SH-SY5Y (cell line): ENCODE results near the gene NPBWR2.

Experiments used
- GATA2 ChIP-seq: IDR thresholded peaks from 2 replicates; pipeline ENCODE4 v1.6.1; 2011; ENCODE audit warnings: mild to moderate bottlenecking, low read depth, low read length
- GATA3 ChIP-seq: IDR thresholded peaks from 2 replicates; pipeline ENCODE4 v1.6.1; 2011; ENCODE audit warnings: low read depth, mild to moderate bottlenecking, low read length, moderate library complexity

Gene NPBWR2

GRCh38 chr20:64103871-64104666 lies 3.3 kb downstream of the NPBWR2 start:
- TF ChIP-seq GATA2 (no peak), GATA3 (no peak)

GRCh38 chr20:64102647-64103354 lies 4.6 kb downstream of the NPBWR2 start:
- no peak for TF ChIP-seq GATA2
- no peak for TF ChIP-seq GATA3

- TF ChIP-seq GATA3 (no peak), GATA2 (no peak)
Measured at GRCh38 chr20:64101731-64102621, 5.4 kb downstream of the NPBWR2 start.

- TF ChIP-seq GATA2 (no peak), GATA3 (no peak)
Measured at GRCh38 chr20:64100946-64101688, 6.2 kb downstream of the NPBWR2 start.

GRCh38 chr20:64100566-64100888 lies 6.8 kb downstream of the NPBWR2 start:
- TF ChIP-seq GATA3, result no peak
- TF ChIP-seq GATA2, result no peak

- TF ChIP-seq GATA3 (no peak), GATA2 (no peak)
Measured at GRCh38 chr20:64099880-64100565, 7.3 kb downstream of the NPBWR2 start.

- TF ChIP-seq GATA2, result no peak
- TF ChIP-seq GATA3, result no peak
Measured at GRCh38 chr20:64099086-64099786, 8.1 kb downstream of the NPBWR2 start.

GRCh38 chr20:64098471-64099013 lies 8.8 kb downstream of the NPBWR2 start:
- TF ChIP-seq GATA3 (no peak), GATA2 (no peak)

- TF ChIP-seq GATA3, result no peak
- no peak for TF ChIP-seq GATA2
Measured at GRCh38 chr20:64096535-64096934, 10.8 kb downstream of the NPBWR2 start.

GRCh38 chr20:64095927-64096326 lies 11.4 kb downstream of the NPBWR2 start:
- TF ChIP-seq GATA3 (no peak), GATA2 (no peak)

- TF ChIP-seq GATA2 (no peak), GATA3 (no peak)
Measured at GRCh38 chr20:64095455-64095854, 11.9 kb downstream of the NPBWR2 start.

- TF ChIP-seq GATA2, result no peak
- TF ChIP-seq GATA3, result no peak
Measured at GRCh38 chr20:64093013-64093503, 14.3 kb downstream of the NPBWR2 start.
